ENCODE data around the gene ZFP57.
A peak's percentile ranks its signal among the peaks of the same experiment; 100 is the strongest.

DNA sequence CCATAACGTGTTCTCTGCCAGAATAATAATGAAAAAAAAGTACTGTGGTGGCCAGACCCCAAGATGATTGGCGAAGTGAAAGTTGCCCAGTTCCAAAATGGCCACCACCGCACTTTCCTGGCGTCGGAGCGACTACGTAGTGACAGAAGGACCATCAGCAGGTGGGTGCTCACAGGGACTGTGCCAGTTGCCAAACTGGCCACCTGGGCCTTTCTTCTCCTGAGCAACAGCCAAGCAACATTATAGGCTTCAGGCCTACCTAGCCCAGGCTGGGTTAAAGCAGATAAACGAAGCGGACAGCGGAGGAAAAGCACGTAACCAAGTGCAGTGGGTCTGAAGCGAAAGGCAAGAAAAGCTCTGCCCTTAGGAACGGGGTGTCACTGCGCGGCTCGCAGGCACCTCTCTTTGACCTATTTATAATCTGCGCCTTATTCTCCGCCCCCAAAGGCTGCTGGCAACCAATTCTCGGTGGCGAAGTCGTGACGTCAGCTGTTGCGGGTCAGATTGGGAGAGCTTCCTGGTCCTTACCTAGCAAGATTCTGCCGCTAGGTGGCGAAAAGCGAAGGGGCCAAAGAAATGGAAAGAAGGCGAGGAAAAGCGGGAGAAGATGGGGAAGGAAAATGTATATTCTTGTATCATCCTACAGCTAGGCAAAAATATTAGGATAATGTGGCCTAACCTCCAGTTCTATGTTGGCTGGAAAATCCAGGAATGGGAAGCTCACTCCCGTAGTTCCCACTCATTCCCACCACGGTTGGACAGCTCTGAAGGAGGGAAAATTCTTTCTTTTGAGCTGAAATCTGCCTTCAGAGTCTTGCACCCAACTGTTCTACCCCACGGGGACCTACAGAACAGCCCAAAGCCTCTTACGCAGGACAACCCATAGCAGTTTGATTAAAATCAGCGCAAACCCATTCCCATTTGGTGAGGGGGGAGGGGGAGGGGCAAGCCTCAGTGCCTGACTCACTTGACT, 31.0 kb downstream of the ZFP57 start:
- TF ChIP-seq, protein P1, sequence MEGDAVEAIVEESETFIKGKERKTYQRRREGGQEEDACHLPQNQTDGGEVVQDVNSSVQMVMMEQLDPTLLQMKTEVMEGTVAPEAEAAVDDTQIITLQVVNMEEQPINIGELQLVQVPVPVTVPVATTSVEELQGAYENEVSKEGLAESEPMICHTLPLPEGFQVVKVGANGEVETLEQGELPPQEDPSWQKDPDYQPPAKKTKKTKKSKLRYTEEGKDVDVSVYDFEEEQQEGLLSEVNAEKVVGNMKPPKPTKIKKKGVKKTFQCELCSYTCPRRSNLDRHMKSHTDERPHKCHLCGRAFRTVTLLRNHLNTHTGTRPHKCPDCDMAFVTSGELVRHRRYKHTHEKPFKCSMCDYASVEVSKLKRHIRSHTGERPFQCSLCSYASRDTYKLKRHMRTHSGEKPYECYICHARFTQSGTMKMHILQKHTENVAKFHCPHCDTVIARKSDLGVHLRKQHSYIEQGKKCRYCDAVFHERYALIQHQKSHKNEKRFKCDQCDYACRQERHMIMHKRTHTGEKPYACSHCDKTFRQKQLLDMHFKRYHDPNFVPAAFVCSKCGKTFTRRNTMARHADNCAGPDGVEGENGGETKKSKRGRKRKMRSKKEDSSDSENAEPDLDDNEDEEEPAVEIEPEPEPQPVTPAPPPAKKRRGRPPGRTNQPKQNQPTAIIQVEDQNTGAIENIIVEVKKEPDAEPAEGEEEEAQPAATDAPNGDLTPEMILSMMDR (conservative IDR thresholded peaks at IDR 0.05; ENCODE audit: low read depth, low read length): peak; percentile 94
- TF ChIP-seq EZH2 (IDR thresholded peaks at IDR 0.05; ENCODE audit: borderline replicate concordance, low read depth, low read length, poor library complexity, severe bottlenecking): no peak

Data from A673 (cell line).